Choroid plexus epithelial cell (primary cell): ENCODE results near the gene BOK.

ENCODE experiments used
- DNase-seq: peaks from one replicate; pipeline ENCODE4 v3.0.0-alpha.2; 2010; ENCODE audit warnings: low read depth
- H3K4me3 ChIP-seq: 2 replicates; pipeline ENCODE4 v1.5.1; 2011; ENCODE audit warnings: low read depth, mild to moderate bottlenecking, control low read depth, low read length, moderate library complexity
- TF ChIP-seq, protein P1 (sequence below): conservative IDR thresholded peaks from 2 replicates; pipeline ENCODE4 v1.5.1; 2011; ENCODE audit warnings: low read depth, mild to moderate bottlenecking, control low read depth, inconsistent platforms, low read length, moderate library complexity

Gene BOK

DNA sequence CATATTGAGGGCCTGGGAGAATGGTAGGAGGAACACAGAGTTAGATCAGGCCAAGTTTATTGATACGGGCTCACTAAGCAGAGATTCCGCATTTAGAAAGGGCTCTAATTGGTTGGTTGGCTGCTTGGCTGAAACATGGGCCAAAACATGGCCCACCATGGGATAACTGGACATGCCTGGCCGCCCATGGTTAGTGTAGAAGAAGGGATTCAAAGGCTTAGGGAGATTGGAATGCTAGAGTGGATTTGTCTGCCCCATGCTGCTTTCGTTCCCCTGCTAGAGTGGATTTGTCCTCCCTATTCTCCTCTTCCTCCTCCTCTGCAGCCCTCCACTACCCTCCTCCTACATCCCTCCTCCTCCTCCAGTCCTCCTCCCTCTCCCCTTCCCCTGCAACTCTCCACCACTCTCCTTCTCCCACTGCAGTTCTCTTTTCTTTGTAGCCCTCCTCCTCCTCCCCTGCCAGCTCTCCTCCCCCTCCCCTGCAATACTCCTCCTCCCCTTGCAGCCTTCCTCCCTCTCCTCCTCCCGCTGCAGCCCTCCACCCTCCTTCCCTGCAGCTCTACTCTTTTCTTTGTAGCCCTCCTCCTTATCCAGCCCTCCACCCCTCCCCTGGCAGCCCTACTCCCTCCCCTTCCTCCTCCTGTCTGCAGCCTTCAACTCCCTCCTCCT, 17.2 kb downstream of the BOK start:
- TF ChIP-seq, protein P1, sequence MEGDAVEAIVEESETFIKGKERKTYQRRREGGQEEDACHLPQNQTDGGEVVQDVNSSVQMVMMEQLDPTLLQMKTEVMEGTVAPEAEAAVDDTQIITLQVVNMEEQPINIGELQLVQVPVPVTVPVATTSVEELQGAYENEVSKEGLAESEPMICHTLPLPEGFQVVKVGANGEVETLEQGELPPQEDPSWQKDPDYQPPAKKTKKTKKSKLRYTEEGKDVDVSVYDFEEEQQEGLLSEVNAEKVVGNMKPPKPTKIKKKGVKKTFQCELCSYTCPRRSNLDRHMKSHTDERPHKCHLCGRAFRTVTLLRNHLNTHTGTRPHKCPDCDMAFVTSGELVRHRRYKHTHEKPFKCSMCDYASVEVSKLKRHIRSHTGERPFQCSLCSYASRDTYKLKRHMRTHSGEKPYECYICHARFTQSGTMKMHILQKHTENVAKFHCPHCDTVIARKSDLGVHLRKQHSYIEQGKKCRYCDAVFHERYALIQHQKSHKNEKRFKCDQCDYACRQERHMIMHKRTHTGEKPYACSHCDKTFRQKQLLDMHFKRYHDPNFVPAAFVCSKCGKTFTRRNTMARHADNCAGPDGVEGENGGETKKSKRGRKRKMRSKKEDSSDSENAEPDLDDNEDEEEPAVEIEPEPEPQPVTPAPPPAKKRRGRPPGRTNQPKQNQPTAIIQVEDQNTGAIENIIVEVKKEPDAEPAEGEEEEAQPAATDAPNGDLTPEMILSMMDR, result no peak
- DNase-seq, result no peak
- no peak overlapping the region for H3K4me3 ChIP-seq

DNA sequence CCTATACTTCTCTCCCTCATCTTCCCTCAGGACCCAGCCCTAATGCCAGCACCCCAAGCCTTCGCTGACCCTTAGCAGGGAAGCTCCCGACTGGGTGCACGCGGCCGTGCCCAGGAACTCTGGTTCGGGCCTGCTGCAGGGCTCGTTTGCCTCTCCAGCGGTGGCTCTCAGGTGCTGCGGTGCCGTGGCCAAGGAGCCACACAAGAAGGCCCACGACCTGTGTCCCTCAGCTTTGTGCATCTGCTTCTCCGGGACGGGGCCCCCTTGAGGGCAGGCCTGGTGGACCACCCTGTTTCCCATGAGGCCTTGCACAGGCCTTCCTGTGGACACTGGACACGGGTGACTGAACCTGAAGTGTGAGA, 17.7 kb downstream of the BOK start:
- TF ChIP-seq, protein P1, result peak; percentile 16
- no peak overlapping the region for H3K4me3 ChIP-seq
- no peak for DNase-seq

DNA sequence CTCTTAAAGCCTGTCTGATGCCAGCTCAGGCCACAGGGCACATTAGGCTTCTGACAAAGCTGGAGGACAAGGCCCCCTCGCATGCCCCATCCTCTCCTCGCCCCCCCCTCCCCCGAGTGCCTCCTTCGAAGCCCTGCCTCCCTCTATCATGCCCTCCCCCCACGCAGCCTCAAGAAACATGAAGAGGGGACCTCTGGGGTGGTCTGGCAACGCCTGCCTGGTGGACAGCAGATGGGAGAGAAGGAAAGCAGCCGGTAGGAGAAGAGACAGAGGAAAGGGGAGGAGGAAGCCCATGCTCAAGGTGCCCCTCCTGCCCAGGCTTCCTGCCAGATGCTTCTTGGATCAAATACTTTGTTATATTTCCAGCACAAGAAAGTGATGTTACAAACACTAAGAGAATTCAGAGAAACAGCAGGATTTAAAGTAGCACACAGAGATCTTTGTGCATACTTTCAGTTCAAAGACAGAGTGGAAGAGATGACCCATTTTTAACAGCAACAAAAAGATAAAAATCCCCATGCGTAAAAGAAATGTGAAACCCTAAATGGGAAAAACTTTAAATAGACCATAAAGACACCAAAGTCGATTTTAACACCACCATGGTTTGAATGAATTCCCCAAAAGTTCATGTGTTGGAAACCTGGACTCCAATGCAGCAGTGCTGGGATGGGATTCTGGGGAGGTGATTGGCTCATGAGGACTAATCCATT, 19.0 kb downstream of the BOK start:
- H3K4me3 ChIP-seq, result no peak overlapping the region
- TF ChIP-seq, protein P1, result no peak
- peak; percentile 75 for DNase-seq

DNA sequence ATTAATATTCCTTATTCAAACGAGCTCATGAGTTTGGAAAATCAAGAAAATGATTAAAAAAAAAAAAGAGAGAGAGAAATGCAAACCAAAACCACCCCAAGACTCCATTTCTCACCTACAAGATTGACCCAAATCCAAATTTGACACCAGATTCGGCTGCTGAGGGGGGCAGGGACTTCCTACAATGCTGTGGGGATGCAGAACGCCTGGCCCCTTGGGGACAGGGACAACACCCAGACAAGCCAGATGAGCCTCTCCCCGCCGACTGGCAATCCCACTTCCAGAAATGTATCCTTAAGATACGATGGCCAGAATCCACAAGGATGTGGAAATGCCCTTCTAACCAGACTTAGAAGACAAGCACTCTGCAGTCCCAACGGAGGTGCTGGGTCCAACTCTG, 20.7 kb downstream of the BOK start:
- TF ChIP-seq, protein P1, result no peak
- no peak overlapping the region for H3K4me3 ChIP-seq
- DNase-seq, result no peak

DNA sequence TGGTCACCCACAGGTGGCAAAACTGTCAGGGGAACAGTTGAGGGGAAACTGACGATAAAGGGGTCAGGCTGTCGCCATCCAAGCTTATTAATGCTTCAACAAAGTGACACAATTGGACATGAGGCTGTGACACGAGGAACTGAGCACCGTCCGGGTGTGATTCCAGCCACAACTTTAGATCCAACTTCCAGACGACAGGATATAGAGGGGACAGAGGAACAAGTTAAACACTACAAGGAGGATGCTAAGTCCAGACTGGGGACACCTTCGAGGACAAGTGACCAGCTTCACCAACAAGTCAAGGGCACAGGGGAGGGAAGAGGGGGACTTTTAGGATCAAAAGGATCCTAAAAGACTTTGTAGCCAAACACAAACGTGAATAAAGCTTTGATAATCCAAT, 23.8 kb downstream of the BOK start:
- DNase-seq, result no peak
- TF ChIP-seq, protein P1, result no peak
- no peak overlapping the region for H3K4me3 ChIP-seq

DNA sequence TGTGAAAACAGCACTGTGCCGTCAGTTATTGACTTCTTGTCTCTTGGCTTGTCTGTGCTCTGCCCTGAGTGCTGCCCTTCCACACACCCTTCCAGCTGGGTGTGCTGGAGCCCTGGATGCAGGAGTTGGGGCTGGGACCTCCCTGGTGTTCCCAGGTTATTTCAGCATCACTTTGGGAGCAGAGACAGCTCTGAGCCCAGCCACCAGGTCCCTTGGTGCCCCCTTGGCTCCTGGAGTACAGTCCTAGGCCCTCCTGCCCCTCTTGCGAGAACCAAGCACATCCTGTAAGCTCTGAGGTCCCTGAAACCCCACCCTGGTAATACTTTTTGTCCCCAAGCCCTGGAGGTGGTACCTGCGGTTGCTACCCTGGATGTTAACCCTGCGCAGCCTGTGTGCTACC, 24.3 kb downstream of the BOK start:
- TF ChIP-seq, protein P1, result no peak
- DNase-seq, result no peak
- H3K4me3 ChIP-seq, result no peak overlapping the region

DNA sequence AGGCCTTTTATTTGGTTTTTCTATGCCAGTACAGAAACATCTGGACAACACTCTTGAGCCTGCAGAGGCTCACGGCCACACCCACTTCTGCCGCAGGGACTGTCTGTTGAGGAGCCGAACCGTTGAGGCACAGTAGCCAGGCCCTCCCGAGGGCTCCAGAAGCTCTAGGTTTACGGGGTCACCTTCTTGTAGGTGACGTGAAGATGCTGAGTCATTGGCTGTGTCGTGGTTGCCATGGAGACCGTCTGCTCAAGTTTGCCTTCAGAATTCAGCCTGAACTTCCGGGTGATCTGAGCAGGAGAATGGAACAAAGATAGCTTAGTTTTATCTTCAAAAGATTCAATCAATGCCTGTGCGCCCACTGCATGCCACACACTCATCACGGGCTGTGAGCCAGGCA, 25.9 kb downstream of the BOK start:
- TF ChIP-seq, protein P1, result no peak
- DNase-seq, result peak; percentile 59
- no peak overlapping the region for H3K4me3 ChIP-seq
